ENCODE data around the gene STAG3. TPM values are rescaled to one million over a fixed set of nuclear protein-coding genes. Genes with fewer than 3 reads are reported as not detected.
"Not testable (repeated sequence)": the region's sequence is repeated elsewhere in the genome, so short reads cannot be mapped to it uniquely, and the experiment has no call there.

The STAG3 gene
- polyA plus RNA-seq, 3 donors: 9.2 to 11.8 (median 10.5) TPM

DNA sequence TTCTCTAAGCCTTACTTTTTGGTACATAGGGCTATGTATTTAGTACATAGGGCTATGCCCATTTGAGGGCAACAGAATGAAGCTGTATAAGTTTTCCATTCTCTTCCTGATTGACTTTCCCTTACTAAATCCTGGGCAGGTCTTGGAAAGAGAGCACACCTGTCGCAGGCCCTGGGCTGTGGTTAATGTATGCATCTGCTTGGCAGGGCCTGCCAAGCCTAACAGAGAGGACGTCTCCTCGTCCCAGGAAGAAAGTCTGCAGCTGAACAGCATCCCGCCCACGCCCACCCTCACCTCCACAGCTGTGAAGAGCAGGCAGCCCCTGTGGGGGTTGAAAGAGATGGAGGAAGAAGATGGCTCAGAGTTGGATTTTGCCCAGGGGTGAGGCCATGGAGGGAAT, 33.1 kb downstream of the STAG3 start:
- no peak for DNase-seq (ENCODE audit: low read depth in 3 of 3, low spot score in 2 of 3)

DNA sequence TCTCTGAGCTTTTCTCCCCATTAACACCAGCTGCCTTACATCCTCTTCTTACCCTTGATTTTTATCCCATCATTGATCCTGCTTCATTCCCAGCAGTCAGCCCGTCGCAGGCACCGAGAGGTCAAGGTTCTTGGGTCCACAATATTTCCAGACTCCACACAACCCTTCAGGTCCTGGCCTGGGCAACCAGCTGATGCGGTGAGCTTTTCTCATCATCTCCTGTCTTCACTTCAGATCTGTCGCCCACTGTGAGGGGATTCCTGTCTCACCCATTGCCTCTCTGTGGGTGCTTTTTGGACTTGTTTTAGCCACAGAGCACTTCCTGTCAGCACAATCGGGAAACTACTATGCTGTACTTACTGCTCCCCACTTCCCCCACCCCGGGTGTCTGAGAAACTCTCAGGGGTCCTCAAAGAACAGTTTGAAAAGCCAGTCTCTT, 33.6 kb downstream of the STAG3 start:
- DNase-seq (ENCODE audit: low read depth in 3 of 3, low spot score in 2 of 3): no peak

DNA sequence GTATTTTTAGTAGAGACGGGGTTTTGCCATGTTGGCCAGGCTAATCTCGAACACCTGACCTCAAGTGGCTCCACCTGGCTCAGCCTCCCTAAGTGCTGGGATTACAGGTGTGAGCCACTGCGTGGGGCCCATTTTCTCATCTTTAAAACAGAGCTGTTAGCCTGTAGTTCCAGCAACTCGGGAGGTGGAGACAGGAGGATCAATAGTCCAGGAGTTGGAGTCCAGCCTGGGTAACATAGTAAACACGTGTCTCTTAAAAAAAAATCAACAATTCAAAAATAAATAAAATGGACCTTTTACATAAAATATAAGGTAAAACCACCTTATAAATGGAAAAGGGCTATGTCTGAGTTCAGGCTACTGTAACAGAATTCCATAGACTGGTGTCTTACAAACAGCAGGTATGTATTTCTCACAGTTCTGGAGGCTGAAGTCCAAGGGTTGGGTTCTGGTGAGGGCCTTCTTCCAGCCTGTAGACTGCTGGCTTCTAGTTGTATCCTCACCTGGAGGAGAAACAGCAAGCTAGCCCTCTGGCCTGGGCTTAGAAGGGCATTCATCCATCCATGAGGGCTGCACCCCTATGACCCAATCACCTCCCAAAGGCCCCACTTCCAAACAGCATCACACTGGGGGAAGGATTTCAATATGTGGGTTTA, 35.0 kb downstream of the STAG3 start:
- DNase-seq (ENCODE audit: low read depth in 3 of 3, low spot score in 2 of 3): no peak

DNA sequence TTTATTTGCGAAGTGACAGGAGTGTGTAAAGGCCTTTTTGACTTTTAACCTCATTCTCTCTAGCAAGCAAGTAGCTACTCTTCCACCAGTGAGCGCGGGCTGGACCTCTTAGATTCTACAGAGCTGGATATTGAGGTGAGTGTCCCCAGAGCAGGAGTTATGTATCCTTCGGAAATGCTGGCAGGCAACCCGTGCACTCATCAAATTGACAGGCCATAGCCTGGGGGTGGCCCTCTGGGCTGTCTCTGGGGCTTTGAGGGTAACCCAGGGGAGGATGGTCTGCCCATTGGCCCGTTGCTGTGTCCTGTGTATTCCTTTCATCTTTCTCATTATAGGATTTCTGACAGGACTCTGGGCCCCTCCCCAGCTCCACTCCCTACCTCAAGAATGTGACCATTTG, 36.0 kb downstream of the STAG3 start:
- no peak for DNase-seq (ENCODE audit: low read depth in 3 of 3, low spot score in 2 of 3)

DNA sequence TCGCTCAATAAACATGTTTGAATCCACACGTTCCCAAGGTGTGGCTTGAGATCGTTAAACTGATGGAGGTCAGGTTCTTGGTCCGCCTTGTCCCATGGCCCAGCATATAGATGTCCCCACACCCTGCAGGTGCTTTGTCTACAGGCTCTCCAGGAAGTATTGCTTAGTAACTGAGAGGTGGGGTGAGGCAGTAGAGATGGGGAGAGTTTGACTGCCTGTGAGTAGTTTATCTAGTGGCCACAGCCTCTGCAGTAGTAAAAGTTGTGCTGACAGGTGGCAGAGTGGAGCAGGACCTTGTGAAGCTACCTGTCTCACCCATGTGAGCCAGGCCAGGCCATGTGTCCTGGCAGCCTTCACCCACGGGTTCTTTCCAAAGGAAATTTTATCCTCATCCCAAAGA, 36.6 kb downstream of the STAG3 start:
- not testable (repeated sequence) for DNase-seq (ENCODE audit: low read depth in 3 of 3, low spot score in 2 of 3)

DNA sequence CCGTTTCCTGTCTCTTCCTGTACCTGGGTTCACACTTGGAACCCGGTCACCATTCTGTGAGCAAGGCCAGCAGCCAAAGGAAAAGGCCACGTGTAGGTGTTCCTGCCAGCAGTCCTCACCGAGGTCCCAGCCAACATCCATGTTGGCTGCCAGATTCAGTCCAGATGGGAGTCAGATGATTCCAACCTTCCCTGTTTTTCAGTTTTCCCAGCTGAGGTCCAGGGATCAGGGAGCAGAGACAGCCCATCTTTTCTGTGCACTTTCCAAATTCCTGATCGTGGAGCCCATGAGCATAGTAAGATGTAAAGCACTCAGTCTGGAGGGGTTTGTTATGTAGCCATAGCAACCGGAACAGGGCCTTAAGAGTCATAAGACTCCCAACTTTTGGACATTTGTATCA, 38.2 kb downstream of the STAG3 start:
- DNase-seq (ENCODE audit: low read depth in 3 of 3, low spot score in 2 of 3): no peak

DNA sequence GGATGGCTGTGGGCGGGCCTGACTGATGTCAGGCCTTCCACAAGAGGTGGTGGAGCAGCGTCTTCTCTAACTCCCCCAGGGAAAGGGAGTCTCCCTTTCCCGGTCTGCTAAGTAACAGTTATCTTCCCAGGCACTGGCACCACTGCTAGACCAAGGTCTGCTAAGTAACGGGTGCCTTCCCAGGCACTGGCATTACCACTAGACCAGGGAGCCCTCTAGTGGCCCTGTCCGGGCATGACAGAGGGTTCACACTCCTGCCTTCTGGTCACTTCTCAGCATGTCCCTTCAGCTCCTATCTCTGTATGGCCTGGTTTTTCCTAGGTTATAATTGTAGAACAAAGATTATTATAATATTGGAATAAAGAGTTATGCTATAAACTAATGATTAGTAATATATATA, 40.2 kb downstream of the STAG3 start:
- DNase-seq (ENCODE audit: low read depth in 3 of 3, low spot score in 2 of 3): peak in 1 of 3 donors; percentile 26

DNA sequence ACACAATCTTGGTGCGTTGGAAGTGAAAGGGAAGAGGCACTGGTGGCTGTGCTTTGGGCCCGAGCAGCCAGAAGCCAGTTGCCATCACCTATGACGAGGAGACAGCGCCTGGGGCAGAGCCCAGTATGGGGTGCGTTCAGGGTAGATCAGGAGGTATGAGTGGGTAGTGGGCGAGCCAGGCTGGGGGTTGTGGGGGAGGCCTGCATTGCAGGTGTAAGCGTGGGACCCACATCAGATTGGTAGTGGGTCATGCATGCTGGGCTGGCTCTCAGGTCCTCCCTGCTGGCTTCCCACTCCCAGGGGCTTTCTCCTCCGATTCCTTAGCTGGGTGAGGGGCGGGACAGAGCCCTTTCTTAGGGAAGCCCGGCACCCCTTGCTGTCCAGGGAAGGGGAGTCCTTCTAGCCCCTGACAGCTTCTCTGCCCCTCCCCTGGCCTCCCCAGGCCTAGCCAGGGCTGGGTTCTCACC, 41.6 kb downstream of the STAG3 start:
- no peak for DNase-seq (ENCODE audit: low read depth in 3 of 3, low spot score in 2 of 3)

DNA sequence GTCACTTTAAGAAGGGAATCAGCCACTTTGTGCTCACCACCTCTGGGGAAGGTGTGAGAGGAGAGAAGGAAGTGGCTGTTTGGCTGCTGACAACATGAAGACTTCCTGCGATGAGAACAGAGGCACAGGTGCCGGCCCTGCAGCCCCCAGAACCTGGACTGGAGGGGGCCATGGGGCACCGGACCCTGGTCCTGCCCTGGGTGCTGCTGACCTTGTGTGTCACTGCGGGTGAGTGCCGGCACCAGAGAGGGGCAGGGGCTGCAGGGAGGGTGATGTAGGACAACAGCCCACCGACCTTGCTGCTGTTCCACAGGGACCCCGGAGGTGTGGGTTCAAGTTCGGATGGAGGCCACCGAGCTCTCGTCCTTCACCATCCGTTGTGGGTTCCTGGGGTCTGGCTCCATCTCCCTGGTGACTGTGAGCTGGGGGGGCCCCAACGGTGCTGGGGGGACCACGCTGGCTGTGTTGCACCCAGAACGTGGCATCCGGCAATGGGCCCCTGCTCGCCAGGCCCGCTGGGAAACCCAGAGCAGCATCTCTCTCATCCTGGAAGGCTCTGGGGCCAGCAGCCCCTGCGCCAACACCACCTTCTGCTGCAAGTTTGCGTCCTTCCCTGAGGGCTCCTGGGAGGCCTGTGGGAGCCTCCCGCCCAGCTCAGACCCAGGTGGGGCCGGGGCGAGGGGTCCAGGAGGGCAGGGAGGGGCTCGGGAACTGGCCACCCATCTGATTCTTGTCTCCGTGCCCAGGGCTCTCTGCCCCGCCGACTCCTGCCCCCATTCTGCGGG, 42.3 kb downstream of the STAG3 start, which contains the start of gene PVRIG:
TSS of gene PVRIG (plus strand) at position 149 of the 785 bp plus-strand sequence. CDS start at position 171, 22 bp downstream.
- DNase-seq (ENCODE audit: low read depth in 3 of 3, low spot score in 2 of 3): not testable (repeated sequence)

DNA sequence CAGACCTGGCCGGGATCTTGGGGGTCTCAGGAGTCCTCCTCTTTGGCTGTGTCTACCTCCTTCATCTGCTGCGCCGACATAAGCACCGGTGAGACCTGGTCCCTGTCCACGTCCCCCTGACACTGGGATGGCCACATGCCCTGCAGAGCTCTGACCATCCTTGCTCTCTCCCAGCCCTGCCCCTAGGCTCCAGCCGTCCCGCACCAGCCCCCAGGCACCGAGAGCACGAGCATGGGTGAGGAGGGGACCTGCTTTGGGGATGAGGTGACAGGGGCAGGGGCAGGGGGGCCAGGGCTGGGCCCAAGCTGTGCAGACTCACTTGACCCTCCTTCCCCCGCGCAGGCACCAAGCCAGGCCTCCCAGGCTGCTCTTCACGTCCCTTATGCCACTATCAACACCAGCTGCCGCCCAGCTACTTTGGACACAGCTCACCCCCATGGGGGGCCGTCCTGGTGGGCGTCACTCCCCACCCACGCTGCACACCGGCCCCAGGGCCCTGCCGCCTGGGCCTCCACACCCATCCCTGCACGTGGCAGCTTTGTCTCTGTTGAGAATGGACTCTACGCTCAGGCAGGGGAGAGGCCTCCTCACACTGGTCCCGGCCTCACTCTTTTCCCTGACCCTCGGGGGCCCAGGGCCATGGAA, 43.0 kb downstream of the STAG3 start:
- no peak for DNase-seq (ENCODE audit: low read depth in 3 of 3, low spot score in 2 of 3)

DNA sequence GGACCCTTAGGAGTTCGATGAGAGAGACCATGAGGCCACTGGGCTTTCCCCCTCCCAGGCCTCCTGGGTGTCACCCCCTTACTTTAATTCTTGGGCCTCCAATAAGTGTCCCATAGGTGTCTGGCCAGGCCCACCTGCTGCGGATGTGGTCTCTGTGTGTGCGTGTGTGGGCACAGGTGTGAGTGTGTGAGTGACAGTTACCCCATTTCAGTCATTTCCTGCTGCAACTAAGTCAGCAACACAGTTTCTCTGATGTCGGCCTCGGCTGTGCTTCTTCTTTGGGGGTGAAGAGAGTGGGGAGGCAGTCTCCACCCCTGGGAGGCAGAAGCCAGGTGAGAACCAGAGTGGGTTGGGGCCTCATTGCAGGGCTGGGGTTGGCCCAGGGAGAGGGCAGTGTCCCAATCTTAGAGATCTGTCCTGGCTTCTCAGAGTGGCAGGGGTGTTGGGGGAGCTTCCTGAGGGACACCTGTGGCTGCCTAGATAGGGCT, 43.6 kb downstream of the STAG3 start:
- DNase-seq (ENCODE audit: low read depth in 3 of 3, low spot score in 2 of 3): no peak

DNA sequence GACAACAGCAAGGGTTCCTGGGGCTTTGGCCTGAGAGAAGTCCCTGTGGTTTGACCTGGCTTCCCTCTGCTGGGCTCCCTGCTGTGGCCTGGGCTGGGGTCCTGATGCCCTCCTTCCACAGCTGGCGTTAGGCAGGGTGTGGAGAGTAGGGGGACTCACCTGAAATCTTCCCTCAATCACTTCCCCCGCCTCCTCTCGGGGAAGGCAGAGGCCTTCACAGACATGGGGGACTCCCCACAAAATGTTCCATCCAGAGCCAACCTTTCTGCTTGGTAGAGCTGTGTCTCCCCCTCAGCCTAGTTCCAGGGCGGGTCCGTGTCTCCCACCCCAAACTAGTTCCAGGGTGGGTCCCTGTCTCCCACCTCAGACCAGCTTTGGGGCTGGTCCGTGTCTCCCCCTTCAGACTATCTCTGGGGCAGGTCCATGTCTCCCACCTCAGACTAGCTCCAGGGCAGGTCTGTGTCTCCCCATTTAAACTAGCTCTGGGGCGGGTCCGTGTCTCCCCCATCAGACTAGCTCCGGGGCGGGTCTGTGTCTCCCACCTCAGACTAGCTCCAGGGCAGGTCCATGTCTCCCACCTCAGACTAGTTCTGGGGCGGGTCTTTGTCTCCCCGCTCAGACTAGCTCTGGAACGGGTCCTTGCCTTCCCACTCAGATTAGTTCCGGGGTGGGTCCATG, 44.2 kb downstream of the STAG3 start:
- DNase-seq (ENCODE audit: low read depth in 3 of 3, low spot score in 2 of 3): no peak

DNA sequence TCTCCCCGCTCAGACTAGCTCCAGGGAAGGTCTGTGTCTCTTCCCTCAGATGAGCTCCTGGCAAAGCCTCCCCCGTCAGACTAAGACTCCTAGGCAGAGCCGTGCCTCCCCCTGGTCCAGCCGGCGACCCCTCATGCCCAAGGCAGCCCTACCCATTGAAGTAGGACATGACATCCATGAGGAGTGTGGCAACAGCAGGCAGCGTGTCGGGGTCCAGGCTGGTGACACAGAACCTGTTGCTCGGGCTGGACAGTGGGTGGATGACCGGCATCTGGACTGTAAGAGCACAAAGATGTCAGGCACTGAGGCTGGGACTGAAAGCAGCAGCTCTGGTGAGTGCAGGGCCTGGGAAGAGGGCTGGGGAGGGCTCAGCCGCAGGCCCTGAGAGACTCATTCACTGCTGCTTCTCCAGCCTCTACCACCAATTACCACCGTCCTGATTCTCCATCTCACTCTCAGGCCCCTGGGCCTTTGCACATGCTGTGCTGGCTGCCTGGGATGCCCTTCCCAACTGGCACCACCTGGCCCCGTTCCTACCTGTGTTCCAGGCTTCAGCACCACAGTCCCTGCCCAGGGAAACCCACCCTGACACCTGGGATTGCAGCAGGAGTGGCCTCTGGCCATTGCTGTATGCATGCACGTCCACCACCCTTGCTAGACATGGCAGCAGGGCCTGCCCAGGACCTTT, 44.9 kb downstream of the STAG3 start:
- no peak for DNase-seq (ENCODE audit: low read depth in 3 of 3, low spot score in 2 of 3)

DNA sequence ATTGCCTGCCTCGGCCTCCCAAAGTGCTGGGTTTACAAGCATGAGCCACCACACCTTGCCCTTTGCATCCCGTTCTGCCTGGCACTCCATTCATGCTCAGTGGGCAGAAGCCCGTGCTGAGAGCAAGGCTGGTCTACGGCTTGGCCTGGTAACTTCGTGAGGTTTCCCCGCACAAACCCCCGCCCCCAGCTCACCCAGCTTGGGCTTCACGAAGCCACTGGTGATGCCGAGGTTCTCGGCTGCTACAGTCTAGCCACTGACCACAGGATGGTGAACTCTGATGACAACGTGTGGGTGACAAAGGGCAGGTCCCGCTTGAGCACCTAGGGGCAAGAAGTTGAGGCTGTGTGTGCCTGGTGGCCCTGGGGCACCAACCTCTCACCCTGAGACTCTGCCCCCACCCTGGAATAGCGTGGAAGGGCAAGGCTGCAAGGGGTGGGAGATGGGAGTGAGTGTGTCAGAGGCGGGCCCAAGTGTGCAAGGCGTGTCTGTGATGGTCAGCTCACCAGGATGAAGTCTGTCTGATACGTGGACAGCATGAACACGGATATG, 45.7 kb downstream of the STAG3 start:
- not testable (repeated sequence) for DNase-seq (ENCODE audit: low read depth in 3 of 3, low spot score in 2 of 3)

DNA sequence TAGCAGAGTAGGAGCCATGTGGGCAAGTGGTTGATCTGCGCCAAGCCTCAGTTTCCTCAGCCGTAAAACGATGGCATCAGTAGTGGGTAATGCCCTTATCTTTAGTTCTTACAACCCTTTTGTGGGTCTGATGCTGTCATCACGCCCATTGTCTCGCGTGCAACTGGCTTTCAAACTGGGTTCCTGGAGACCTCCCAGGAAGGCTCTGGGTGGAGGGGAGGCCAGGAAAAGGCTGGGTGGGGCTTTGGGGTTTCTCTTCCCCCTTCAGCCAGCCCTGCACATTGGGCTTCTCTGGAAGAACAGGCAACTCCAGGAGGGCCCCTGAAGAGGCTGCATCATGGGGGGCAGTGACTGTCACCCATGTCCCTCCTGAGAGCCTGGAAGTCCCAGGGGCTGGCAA, 47.2 kb downstream of the STAG3 start:
- DNase-seq (ENCODE audit: low read depth in 3 of 3, low spot score in 2 of 3): not testable (repeated sequence)

DNA sequence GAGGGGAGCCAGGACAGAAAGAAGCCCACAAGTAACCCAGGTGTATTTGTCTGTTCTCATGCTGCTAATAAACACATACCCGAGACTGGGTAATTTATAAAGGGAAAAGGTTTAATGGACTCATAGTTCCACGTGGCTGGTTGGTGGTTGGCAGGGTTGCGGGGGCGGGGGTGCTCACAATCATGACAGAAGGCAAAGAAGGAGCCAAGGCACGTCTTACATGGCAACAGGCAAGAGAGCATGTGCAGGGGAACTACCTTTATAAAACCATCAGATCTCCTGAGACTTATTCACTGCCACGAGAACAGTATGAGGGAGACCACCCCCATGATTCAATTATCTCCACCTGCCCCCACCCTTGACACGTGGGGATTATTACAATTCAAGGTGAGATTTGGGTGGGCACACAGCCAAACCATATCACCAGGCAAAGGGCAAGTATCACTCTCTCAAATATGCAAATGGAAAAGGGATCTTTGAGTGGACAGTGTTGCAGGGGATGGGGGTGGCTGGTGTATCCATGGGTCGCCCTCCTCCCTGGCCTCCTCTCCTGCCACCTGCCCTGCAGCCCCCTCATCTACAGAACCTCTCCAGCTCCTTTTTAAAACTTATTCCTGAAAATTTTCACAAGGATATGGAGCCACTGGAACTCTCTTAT, 57.1 kb downstream of the STAG3 start:
- DNase-seq (ENCODE audit: low read depth in 3 of 3, low spot score in 2 of 3): not testable (repeated sequence)

DNA sequence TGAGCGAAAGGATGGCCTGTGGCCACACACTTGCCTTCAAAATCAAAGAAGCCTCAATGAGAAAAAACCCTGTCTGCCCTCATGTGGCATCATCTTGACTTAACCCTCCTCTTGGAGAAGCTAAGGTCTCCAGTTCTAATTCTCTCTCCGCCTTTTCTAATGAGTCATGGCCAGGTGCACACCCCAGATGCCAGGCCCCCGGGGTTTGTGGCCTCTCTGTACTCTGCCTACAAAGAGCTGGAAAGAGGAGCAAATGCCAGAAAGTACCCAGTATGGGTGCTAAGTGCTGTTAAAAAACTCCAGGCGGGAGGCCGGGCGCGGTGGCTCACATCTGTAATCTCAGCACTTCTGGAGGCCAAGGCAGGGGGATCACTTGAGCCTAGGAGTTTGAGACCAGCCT, 62.3 kb downstream of the STAG3 start:
- not testable (repeated sequence) for DNase-seq (ENCODE audit: low read depth in 3 of 3, low spot score in 2 of 3)

DNA sequence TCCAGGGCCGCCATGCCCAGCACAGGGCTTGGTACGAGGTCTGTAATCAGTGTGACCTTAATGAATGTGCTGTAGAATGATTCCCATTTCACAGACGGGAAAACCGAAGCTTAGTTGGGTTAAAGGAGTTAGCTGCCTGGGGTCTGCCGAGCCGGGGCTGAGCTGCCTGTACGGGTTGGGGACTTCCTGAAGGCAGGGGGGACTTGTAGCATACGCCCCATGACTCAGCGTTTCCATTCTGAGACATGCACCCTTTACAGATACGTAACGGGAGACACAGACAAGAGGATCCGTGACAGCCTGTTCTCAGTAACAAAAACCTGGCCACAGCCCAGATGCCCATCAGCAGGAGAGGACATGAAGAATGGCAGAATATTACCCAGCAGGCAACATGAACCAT, 65.7 kb downstream of the STAG3 start:
- not testable (repeated sequence) for DNase-seq (ENCODE audit: low read depth in 3 of 3, low spot score in 2 of 3)

DNA sequence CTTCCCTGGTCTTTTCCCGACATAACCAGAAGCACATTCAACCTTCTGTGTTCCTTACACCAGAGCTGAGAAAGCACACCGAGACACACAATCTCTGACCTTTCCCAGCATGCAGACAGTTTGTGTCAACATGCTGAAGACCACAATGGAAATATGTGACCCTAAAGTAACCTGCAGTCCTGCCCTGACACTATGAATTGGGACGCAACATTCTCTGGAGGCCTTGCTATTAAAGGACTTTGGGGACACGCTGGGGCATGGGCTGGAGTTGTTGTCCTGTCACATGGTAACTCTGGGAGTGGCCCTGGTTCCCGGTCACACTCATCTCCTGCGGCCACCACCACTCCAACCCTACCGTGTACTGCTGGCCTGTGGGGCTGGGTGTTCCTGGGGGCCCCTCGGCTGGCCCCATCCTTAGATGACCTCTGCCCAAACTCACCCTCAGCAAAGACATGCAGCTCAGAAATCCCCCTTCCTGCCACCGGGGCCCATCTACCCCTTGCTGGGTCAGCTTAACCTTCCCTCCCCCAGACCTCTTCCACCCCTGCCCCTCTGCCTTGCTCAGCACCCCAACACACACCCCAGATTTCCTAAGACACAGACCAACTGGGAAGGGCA, 67.4 kb downstream of the STAG3 start:
- not testable (repeated sequence) for DNase-seq (ENCODE audit: low read depth in 3 of 3, low spot score in 2 of 3)

All from right renal cortex interstitium (tissue), 3 donors.